Nephron progenitor cell (in vitro differentiated cells): Measurements from ENCODE around the gene OBI1.

ENCODE experiments used
- DNase-seq: peaks from one replicate; pipeline ENCODE4 v3.0.0; 2021
- H3K27ac Mint-ChIP-seq: 2 replicates; pipeline ENCODE4 v1.8.0; 2021; ENCODE audit warnings: mild to moderate bottlenecking, moderate library complexity, mixed read lengths
- H3K27me3 Mint-ChIP-seq: 2 replicates; pipeline ENCODE4 v1.8.0; 2021; ENCODE audit warnings: mild to moderate bottlenecking, low read depth, mixed read lengths; ENCODE audit not compliant: poor library complexity
- H3K36me3 Mint-ChIP-seq: 2 replicates; pipeline ENCODE4 v1.8.0; 2021; ENCODE audit warnings: low read depth, mixed read lengths
- H3K4me1 Mint-ChIP-seq: 2 replicates; pipeline ENCODE4 v1.8.0; 2021; ENCODE audit warnings: mixed read lengths
- H3K4me3 Mint-ChIP-seq: 2 replicates; pipeline ENCODE4 v1.8.0; 2021; ENCODE audit warnings: mild to moderate bottlenecking, moderate library complexity, mixed read lengths
- H3K9me3 Mint-ChIP-seq: 2 replicates; pipeline ENCODE4 v1.8.0; 2021; ENCODE audit warnings: mild to moderate bottlenecking, moderate library complexity, mixed read lengths
- CTCF ChIP-seq: fragments of 200-600 bp; sonication (generic); IDR thresholded peaks from 2 replicates; pipeline ENCODE4 v1.5.0; 2021; ENCODE audit warnings: antibody characterized with exemption

The OBI1 gene

GRCh38 chr13:78636495-78636894, 22.5 kb downstream of the OBI1 start:
- no peak for DNase-seq
- no peak for TF ChIP-seq CTCF
- Mint-ChIP-seq H3K4me1 (no peaks in the 10 kb centered on the region), H3K4me3 (no peak overlapping the region), H3K27ac (no peak overlapping the region), H3K27me3 (no peaks in the 10 kb centered on the region), H3K36me3 (peaks cover 86% of the 10 kb centered on the region), H3K9me3 (no peaks in the 10 kb centered on the region)

- DNase-seq, result no peak
- no peak overlapping the region for H3K4me3 Mint-ChIP-seq
- H3K9me3 Mint-ChIP-seq, result no peaks in the 10 kb centered on the region
- no peaks in the 10 kb centered on the region for H3K27me3 Mint-ChIP-seq
- no peak overlapping the region for H3K27ac Mint-ChIP-seq
- H3K4me1 Mint-ChIP-seq, result no peaks in the 10 kb centered on the region
- no peak for TF ChIP-seq CTCF
- peaks cover 74% of the 10 kb centered on the region for H3K36me3 Mint-ChIP-seq
Measured at GRCh38 chr13:78632996-78633395, 26.0 kb downstream of the OBI1 start.

- Mint-ChIP-seq H3K4me3 (no peak overlapping the region), H3K4me1 (no peaks in the 10 kb centered on the region), H3K36me3 (peaks cover 78% of the 10 kb centered on the region), H3K27me3 (no peaks in the 10 kb centered on the region), H3K9me3 (no peaks in the 10 kb centered on the region), H3K27ac (no peak overlapping the region)
- no peak for TF ChIP-seq CTCF
- no peak for DNase-seq
Measured at GRCh38 chr13:78631077-78631476, 27.9 kb downstream of the OBI1 start.

GRCh38 chr13:78630511-78630910, 28.4 kb downstream of the OBI1 start:
- Mint-ChIP-seq H3K9me3 (no peaks in the 10 kb centered on the region), H3K4me1 (no peaks in the 10 kb centered on the region), H3K4me3 (no peak overlapping the region), H3K27me3 (no peaks in the 10 kb centered on the region), H3K27ac (no peak overlapping the region), H3K36me3 (peaks cover 80% of the 10 kb centered on the region)
- TF ChIP-seq CTCF, result no peak
- no peak for DNase-seq

GRCh38 chr13:78625384-78625783, 33.6 kb downstream of the OBI1 start:
- H3K27me3 Mint-ChIP-seq, result no peaks in the 10 kb centered on the region
- no peak for TF ChIP-seq CTCF
- H3K9me3 Mint-ChIP-seq, result no peaks in the 10 kb centered on the region
- peaks cover 56% of the 10 kb centered on the region for H3K36me3 Mint-ChIP-seq
- H3K4me1 Mint-ChIP-seq, result peaks cover 6% of the 10 kb centered on the region
- DNase-seq, result no peak
- H3K4me3 Mint-ChIP-seq, result no peak overlapping the region
- H3K27ac Mint-ChIP-seq, result peak overlapping the region; percentile 41

GRCh38 chr13:78623132-78623531, 35.8 kb downstream of the OBI1 start:
- Mint-ChIP-seq H3K9me3 (no peaks in the 10 kb centered on the region), H3K4me1 (peaks cover 6% of the 10 kb centered on the region), H3K27ac (no peak overlapping the region), H3K4me3 (no peak overlapping the region), H3K27me3 (no peaks in the 10 kb centered on the region), H3K36me3 (peaks cover 46% of the 10 kb centered on the region)
- no peak for TF ChIP-seq CTCF
- no peak for DNase-seq
